ENCODE results near the gene TDRD7.
"Not testable (repeated sequence)": the region's sequence is repeated elsewhere in the genome, so short reads cannot be mapped to it uniquely, and the experiment has no call there.

Gene TDRD7

GRCh38 chr9:97427885-97428284 is 16.0 kb downstream of the TDRD7 start:
- no peak for DNase-seq

- no peak for DNase-seq
These were observed 18.6 kb downstream of the TDRD7 start for GRCh38 chr9:97430316-97431043.

GRCh38 chr9:97431044-97431441 is 19.1 kb downstream of the TDRD7 start:
- DNase-seq = no peak

GRCh38 chr9:97431549-97432143 is 19.8 kb downstream of the TDRD7 start:
- no peak for DNase-seq

GRCh38 chr9:97437051-97437600 is 25.2 kb downstream of the TDRD7 start:
- no peak for DNase-seq

GRCh38 chr9:97438257-97438656 is 26.4 kb downstream of the TDRD7 start:
- DNase-seq = no peak

GRCh38 chr9:97438666-97439065 is 26.8 kb downstream of the TDRD7 start:
- no peak for DNase-seq

- no peak for DNase-seq
These were observed 28.3 kb downstream of the TDRD7 start for GRCh38 chr9:97440160-97440559.

GRCh38 chr9:97441729-97442128 is 29.8 kb downstream of the TDRD7 start:
- DNase-seq = no peak

GRCh38 chr9:97445119-97445701 is 33.3 kb downstream of the TDRD7 start:
- DNase-seq = no peak

- DNase-seq = no peak
These were observed 35.1 kb downstream of the TDRD7 start for GRCh38 chr9:97447001-97447400.

GRCh38 chr9:97453573-97453972 is 41.7 kb downstream of the TDRD7 start:
- not testable (repeated sequence) for DNase-seq

- DNase-seq = not testable (repeated sequence)
These were observed 44.9 kb downstream of the TDRD7 start for GRCh38 chr9:97456841-97457240.

- DNase-seq = no peak
These were observed 47.4 kb downstream of the TDRD7 start for GRCh38 chr9:97459326-97459725.

GRCh38 chr9:97462159-97462558 is 50.3 kb downstream of the TDRD7 start:
- DNase-seq = no peak

GRCh38 chr9:97462914-97463313 is 51.0 kb downstream of the TDRD7 start:
- DNase-seq = no peak

- peak; percentile 1 to 90 (median 78) for DNase-seq
These were observed 57.0 kb downstream of the TDRD7 start for GRCh38 chr9:97468658-97469448.

GRCh38 chr9:97470076-97470475 is 58.2 kb downstream of the TDRD7 start:
- peak in 3 of 14 donors; percentile 5 to 23 (median 18) for DNase-seq

GRCh38 chr9:97473717-97474116 is 61.8 kb downstream of the TDRD7 start:
- no peak for DNase-seq

- DNase-seq = no peak
These were observed 62.6 kb downstream of the TDRD7 start for GRCh38 chr9:97474372-97474925.

GRCh38 chr9:97475059-97475458 is 63.2 kb downstream of the TDRD7 start:
- no peak for DNase-seq

- no peak for DNase-seq
These were observed 66.5 kb downstream of the TDRD7 start for GRCh38 chr9:97478301-97478981.
